A673 (cell line): ENCODE results near the gene CAMK1D. TPM values are rescaled to one million over a fixed set of nuclear protein-coding genes. Genes with fewer than 3 reads are reported as not detected.

ENCODE experiments used
- BruUV-seq: library from RNA; stranded (reverse); fragments of 400-500 nt; replicated peaks from 2 replicates; lab custom pipeline; 2021; lab: Mats Ljungman, UMichigan
- CTCF ChIA-PET: fragments of 300-600 bp; sonication (Branson Sonifier 250); formaldehyde crosslinking; loops from one replicate; lab custom pipeline; 2022; ENCODE audit warnings: antibody characterized with exemption; lab: Charles Lee
- POLR2A ChIA-PET: fragments of 300-600 bp; sonication (Branson Sonifier 250); formaldehyde crosslinking; loops from one replicate; lab custom pipeline; 2022; ENCODE audit warnings: antibody characterized with exemption; ENCODE audit not compliant: low non-redundant PET; lab: Charles Lee
- DNase-seq: peaks from one replicate; pipeline ENCODE4 v3.0.0-alpha.2; 2015; ENCODE audit warnings: low spot score
- H3K27ac ChIP-seq: fragments of 200-600 bp; sonication (generic); 2 replicates; pipeline ENCODE4 v1.5.1; 2016; ENCODE audit warnings: mixed run types, low read depth, mild to moderate bottlenecking, mixed read lengths, antibody characterized with exemption, low read length; ENCODE audit not compliant: poor library complexity, severe bottlenecking
- H3K27me3 ChIP-seq: fragments of 200-600 bp; sonication (generic); replicated peaks from 2 replicates; pipeline ENCODE4 v1.6.1; 2017; ENCODE audit warnings: mixed run types, low read depth, mild to moderate bottlenecking, mixed read lengths, antibody characterized with exemption, low read length; ENCODE audit not compliant: insufficient read depth, poor library complexity
- H3K36me3 ChIP-seq: fragments of 200-600 bp; sonication (generic); 2 replicates; pipeline ENCODE4 v1.6.1; 2016; ENCODE audit warnings: mixed run types, mild to moderate bottlenecking, mixed read lengths, antibody characterized with exemption, low read length; ENCODE audit not compliant: insufficient read depth, poor library complexity, severe bottlenecking
- H3K4me1 ChIP-seq: fragments of 200-600 bp; sonication (generic); 2 replicates; pipeline ENCODE4 v1.6.1; 2017; ENCODE audit warnings: mixed run types, mild to moderate bottlenecking, mixed read lengths, antibody characterized with exemption, low read length; ENCODE audit not compliant: insufficient read depth, poor library complexity, severe bottlenecking
- H3K4me3 ChIP-seq: fragments of 200-600 bp; sonication (generic); 2 replicates; pipeline ENCODE4 v1.5.1; 2016; ENCODE audit warnings: low read depth, mixed run types, mild to moderate bottlenecking, mixed read lengths, low read length; ENCODE audit not compliant: poor library complexity, severe bottlenecking
- H3K9me3 ChIP-seq: fragments of 200-600 bp; sonication (generic); 2 replicates; pipeline ENCODE4 v1.6.1; 2016; ENCODE audit warnings: mixed run types, low read depth, mild to moderate bottlenecking, mixed read lengths, antibody characterized with exemption, low read length; ENCODE audit not compliant: poor library complexity, severe bottlenecking
- CTCF ChIP-seq: fragments of 300-800, 200-600 bp; sonication (generic); conservative IDR thresholded peaks from 2 replicates; pipeline ENCODE4 v1.5.1; 2017; ENCODE audit warnings: low read depth, mild to moderate bottlenecking, antibody characterized with exemption, low read length, moderate library complexity, mixed read lengths
- EZH2 ChIP-seq: fragments of 200-600 bp; sonication (generic); IDR thresholded peaks from 2 replicates; pipeline ENCODE4 v1.6.1; 2017; ENCODE audit warnings: borderline replicate concordance, low read depth, mild to moderate bottlenecking, mixed read lengths, antibody characterized with exemption, low read length; ENCODE audit not compliant: poor library complexity, severe bottlenecking
- intact Hi-C: fragments of 100-400 bp; cut with micrococcal nuclease; formaldehyde crosslinking; loops from one replicate; pipeline ENCODE4 v1.10.0; 2022; ENCODE audit not compliant: unreplicated experiment
- total RNA-seq: library from RNA; stranded (reverse); gene quantifications from 2 replicates; pipeline ENCODE4 v1.2.3, GENCODE V29; 2021

Gene CAMK1D
- total RNA-seq, 1 experiment from 2014 or later, result 23.7 TPM

- Histone ChIP-seq H3K27me3 (no peaks in the 10 kb centered on the region), H3K9me3 (no peaks in the 10 kb centered on the region), H3K4me3 (no peak overlapping the region), H3K36me3 (no peaks in the 10 kb centered on the region), H3K4me1 (peaks cover 38% of the 10 kb centered on the region), H3K27ac (peak overlapping the region; percentile 72)
- DNase-seq, result no peak
- POLR2A ChIA-PET, result no interaction called here
- CTCF ChIA-PET, result no interaction called here
- no peak for TF ChIP-seq CTCF
- TF ChIP-seq EZH2, result no peak
- BruUV-seq, result no TSS peak
- intact Hi-C loops, result no loop called here
Observed at GRCh38 chr10:12509794-12510100, 160.4 kb downstream of the CAMK1D start.

- CTCF ChIA-PET, result no interaction called here
- no TSS peak for BruUV-seq
- no peaks in the 10 kb centered on the region for H3K9me3 ChIP-seq
- no peaks in the 10 kb centered on the region for H3K36me3 ChIP-seq
- H3K4me1 ChIP-seq, result peaks cover 38% of the 10 kb centered on the region
- POLR2A ChIA-PET, result no interaction called here
- TF ChIP-seq CTCF (no peak), EZH2 (no peak)
- H3K27ac ChIP-seq, result peak overlapping the region; percentile 72
- H3K4me3 ChIP-seq, result peak overlapping the region; percentile 1
- intact Hi-C loops, result no loop called here
- no peaks in the 10 kb centered on the region for H3K27me3 ChIP-seq
- peak; percentile 84 for DNase-seq
Observed at GRCh38 chr10:12510501-12510941, 161.2 kb downstream of the CAMK1D start.

- Histone ChIP-seq H3K27ac (peak overlapping the region; percentile 72), H3K27me3 (no peaks in the 10 kb centered on the region), H3K9me3 (no peaks in the 10 kb centered on the region), H3K36me3 (no peaks in the 10 kb centered on the region), H3K4me1 (peaks cover 42% of the 10 kb centered on the region), H3K4me3 (peak overlapping the region; percentile 1)
- ChIA-PET POLR2A (no interaction called here), CTCF (no interaction called here)
- intact Hi-C loops, result no loop called here
- no peak for TF ChIP-seq EZH2
- TF ChIP-seq CTCF, result no peak
- BruUV-seq, result no TSS peak
- DNase-seq, result no peak
Observed at GRCh38 chr10:12510984-12511383, 161.6 kb downstream of the CAMK1D start.
